Measurements from ENCODE around the gene DLG2.

DNA sequence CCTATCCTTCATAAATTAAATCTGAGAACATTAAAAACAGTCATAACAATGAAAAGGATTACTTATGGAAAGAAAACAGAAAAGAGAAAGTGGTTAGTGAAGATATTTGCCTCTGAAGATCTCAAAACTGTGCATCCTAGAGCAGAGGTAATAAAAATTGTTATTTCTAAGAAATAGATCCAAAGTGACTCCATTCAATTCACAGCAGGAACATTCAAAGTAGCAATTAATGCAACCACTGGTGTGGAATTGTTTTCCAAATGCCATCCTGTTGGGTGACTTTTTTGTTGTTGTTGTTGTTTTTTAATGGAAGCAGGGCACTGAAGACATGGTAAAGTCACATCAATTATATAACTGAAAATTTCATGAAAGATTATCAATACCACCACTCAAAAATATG, 1201.5 kb downstream of the DLG2 start:
- TF ChIP-seq, protein P1, sequence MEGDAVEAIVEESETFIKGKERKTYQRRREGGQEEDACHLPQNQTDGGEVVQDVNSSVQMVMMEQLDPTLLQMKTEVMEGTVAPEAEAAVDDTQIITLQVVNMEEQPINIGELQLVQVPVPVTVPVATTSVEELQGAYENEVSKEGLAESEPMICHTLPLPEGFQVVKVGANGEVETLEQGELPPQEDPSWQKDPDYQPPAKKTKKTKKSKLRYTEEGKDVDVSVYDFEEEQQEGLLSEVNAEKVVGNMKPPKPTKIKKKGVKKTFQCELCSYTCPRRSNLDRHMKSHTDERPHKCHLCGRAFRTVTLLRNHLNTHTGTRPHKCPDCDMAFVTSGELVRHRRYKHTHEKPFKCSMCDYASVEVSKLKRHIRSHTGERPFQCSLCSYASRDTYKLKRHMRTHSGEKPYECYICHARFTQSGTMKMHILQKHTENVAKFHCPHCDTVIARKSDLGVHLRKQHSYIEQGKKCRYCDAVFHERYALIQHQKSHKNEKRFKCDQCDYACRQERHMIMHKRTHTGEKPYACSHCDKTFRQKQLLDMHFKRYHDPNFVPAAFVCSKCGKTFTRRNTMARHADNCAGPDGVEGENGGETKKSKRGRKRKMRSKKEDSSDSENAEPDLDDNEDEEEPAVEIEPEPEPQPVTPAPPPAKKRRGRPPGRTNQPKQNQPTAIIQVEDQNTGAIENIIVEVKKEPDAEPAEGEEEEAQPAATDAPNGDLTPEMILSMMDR (IDR thresholded peaks at IDR 0.05) = no peak
- no peak for TF ChIP-seq POLR2A (IDR thresholded peaks at IDR 0.05)
